ENCODE data around the gene FGF12.

DNA sequence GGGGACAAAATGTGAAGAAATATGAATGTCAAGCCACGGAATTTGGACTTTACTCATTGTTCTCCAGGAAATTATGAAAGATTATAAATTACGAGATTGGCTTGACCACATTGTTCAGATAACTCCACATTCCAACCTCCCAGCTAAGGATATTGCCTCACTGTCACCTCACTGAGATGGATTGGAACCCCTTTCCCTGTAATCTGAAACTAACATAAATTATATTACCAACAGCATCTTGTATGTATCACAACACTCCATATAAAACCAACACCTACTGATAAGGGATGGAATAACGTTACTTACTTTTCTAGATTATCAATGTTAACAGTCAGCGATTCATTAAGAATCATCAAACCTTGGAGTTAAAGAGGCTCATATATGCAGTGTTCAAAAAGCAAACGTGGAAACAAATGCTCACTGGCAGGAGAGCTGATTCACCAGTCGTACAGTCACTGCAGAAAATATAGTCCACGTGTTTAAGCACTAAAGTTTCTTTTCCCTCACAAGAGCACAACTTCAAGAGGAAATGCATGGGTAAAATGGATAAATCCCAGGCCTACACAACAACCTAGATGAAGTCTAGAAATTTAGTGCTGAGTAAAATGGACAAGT lies 451.5 kb downstream of the FGF12 start:
- TF ChIP-seq, protein P1, sequence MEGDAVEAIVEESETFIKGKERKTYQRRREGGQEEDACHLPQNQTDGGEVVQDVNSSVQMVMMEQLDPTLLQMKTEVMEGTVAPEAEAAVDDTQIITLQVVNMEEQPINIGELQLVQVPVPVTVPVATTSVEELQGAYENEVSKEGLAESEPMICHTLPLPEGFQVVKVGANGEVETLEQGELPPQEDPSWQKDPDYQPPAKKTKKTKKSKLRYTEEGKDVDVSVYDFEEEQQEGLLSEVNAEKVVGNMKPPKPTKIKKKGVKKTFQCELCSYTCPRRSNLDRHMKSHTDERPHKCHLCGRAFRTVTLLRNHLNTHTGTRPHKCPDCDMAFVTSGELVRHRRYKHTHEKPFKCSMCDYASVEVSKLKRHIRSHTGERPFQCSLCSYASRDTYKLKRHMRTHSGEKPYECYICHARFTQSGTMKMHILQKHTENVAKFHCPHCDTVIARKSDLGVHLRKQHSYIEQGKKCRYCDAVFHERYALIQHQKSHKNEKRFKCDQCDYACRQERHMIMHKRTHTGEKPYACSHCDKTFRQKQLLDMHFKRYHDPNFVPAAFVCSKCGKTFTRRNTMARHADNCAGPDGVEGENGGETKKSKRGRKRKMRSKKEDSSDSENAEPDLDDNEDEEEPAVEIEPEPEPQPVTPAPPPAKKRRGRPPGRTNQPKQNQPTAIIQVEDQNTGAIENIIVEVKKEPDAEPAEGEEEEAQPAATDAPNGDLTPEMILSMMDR (IDR thresholded peaks at IDR 0.05 in 4 of 5, conservative IDR thresholded peaks at IDR 0.05 in 1 of 5), result no peak
- TF ChIP-seq POLR2A (IDR thresholded peaks at IDR 0.05), result no peak
